Mucosa of descending colon (tissue), 3 donors: Measurements from ENCODE around the gene ANKRD22. TPM values are rescaled to one million over a fixed set of nuclear protein-coding genes. Genes with fewer than 3 reads are reported as not detected.

Experiments
- ATAC-seq: fragments of 200-7000 bp; cut with Tn5 transposase; one replicate; pipeline ENCODE4 v1.9.1; 2020; ENCODE audit warnings: mild to moderate bottlenecking, moderate library complexity
- DNase-seq, 3 donors: peaks; one replicate each; pipeline ENCODE4 v3.0.0-alpha.2; 2020
- H3K36me3 ChIP-seq: fragments of 200-600 bp; one replicate; pipeline ENCODE4 v1.8.0; 2021; ENCODE audit warnings: low read depth, mild to moderate bottlenecking
- H3K4me1 ChIP-seq: fragments of 200-600 bp; one replicate; pipeline ENCODE4 v1.8.0; 2021; ENCODE audit warnings: low read depth, mild to moderate bottlenecking
- H3K4me3 ChIP-seq: fragments of 200-600 bp; one replicate; pipeline ENCODE4 v1.8.0; 2021; ENCODE audit warnings: mild to moderate bottlenecking
- H3K9me3 ChIP-seq: fragments of 200-600 bp; one replicate; pipeline ENCODE4 v1.8.0; 2021; ENCODE audit warnings: mild to moderate bottlenecking
- CTCF ChIP-seq: fragments of 200-600 bp; IDR thresholded peaks from one replicate; pipeline ENCODE4 v1.8.0; 2022; ENCODE audit warnings: antibody characterized with exemption, mild to moderate bottlenecking
- intact Hi-C, 2 donors: fragments of 100-400 bp; cut with DNase I in 1 of 2; cut with micrococcal nuclease in 1 of 2; formaldehyde crosslinking; loops; one replicate each; pipeline versions ENCODE4 v1.11.0 to v1.11.1; 2022; cut with DNase I, micrococcal nuclease
- total RNA-seq, 3 donors: library from RNA; stranded (reverse); fragmentation: NEBNext Ultra II Directional in 2 of 3; extraction: Animal tissue kit (Norgen Biotek cat#: 25700) in 2 of 3; gene quantifications; one replicate each; pipeline versions ENCODE4 v1.2.1 to v1.2.4, GENCODE V29; 2021 to 2023
- donor health status: DM: no; HTN: no; CAD: no; lungs with moderate emphysema.
- donor health status: DM: no; HTN: no; CAD: no.
- donor health status: DM: no; HTN: yes; CAD: no.

Gene ANKRD22
- total RNA-seq, 3 donors from 2014 or later, result 9.0 to 30.6 (median 18.9) TPM

- H3K9me3 ChIP-seq, result no peaks in the 10 kb centered on the region
- ATAC-seq (peak; percentile 2), DNase-seq (no peak)
- no peaks in the 10 kb centered on the region for H3K36me3 ChIP-seq
- H3K4me3 ChIP-seq, result no peak overlapping the region
- peaks cover 39% of the 10 kb centered on the region for H3K4me1 ChIP-seq
- intact Hi-C loops, result no loop called here
- no peak for TF ChIP-seq CTCF
Measured at GRCh38 chr10:88895250-88895649, 43.6 kb upstream of the ANKRD22 start.

GRCh38 chr10:88893611-88894010 is 42.0 kb upstream of the ANKRD22 start:
- intact Hi-C loops, result no loop called here
- DNase-seq, result no peak
- no peak for TF ChIP-seq CTCF
- Histone ChIP-seq H3K4me1 (peaks cover 35% of the 10 kb centered on the region), H3K4me3 (no peak overlapping the region), H3K36me3 (no peaks in the 10 kb centered on the region), H3K9me3 (no peaks in the 10 kb centered on the region)
- no peak for ATAC-seq

- Histone ChIP-seq H3K9me3 (no peaks in the 10 kb centered on the region), H3K4me1 (peaks cover 23% of the 10 kb centered on the region), H3K36me3 (no peaks in the 10 kb centered on the region), H3K4me3 (no peak overlapping the region)
- TF ChIP-seq CTCF, result no peak
- ATAC-seq (no peak), DNase-seq (no peak)
- intact Hi-C loops, result no loop called here
Measured at GRCh38 chr10:88892222-88892967, 40.8 kb upstream of the ANKRD22 start.

- H3K4me3 ChIP-seq, result no peak overlapping the region
- no peak for ATAC-seq
- H3K9me3 ChIP-seq, result no peaks in the 10 kb centered on the region
- H3K36me3 ChIP-seq, result no peaks in the 10 kb centered on the region
- no peak for DNase-seq
- peaks cover 15% of the 10 kb centered on the region for H3K4me1 ChIP-seq
- no peak for TF ChIP-seq CTCF
- intact Hi-C loops, result no loop called here
Measured at GRCh38 chr10:88890681-88891381, 39.2 kb upstream of the ANKRD22 start.

GRCh38 chr10:88889559-88890337 is 38.1 kb upstream of the ANKRD22 start:
- intact Hi-C loops, result no loop called here
- no peak for TF ChIP-seq CTCF
- ATAC-seq (no peak), DNase-seq (no peak)
- Histone ChIP-seq H3K36me3 (no peaks in the 10 kb centered on the region), H3K4me1 (peaks cover 15% of the 10 kb centered on the region), H3K9me3 (no peaks in the 10 kb centered on the region), H3K4me3 (no peak overlapping the region)
